Limb (tissue), 2 donors: ENCODE data around the gene POU2AF1.
"Not testable (repeated sequence)": the region's sequence is repeated elsewhere in the genome, so short reads cannot be mapped to it uniquely, and the experiment has no call there.

Experiments used
- DNase-seq, 2 donors: peaks; one replicate each; pipeline ENCODE4 v3.0.0-alpha.2; 2016; ENCODE audit errors: extremely low spot score in 2 of 2

The POU2AF1 gene

GRCh38 chr11:111409915-111410314 lies 30.8 kb upstream of the POU2AF1 start:
- DNase-seq: no peak

GRCh38 chr11:111408789-111409727 lies 30.0 kb upstream of the POU2AF1 start:
- no peak for DNase-seq

GRCh38 chr11:111407652-111408051 lies 28.6 kb upstream of the POU2AF1 start:
- DNase-seq: no peak

GRCh38 chr11:111406589-111406988 lies 27.5 kb upstream of the POU2AF1 start:
- no peak for DNase-seq

- DNase-seq: no peak
These were observed 27.0 kb upstream of the POU2AF1 start for GRCh38 chr11:111406091-111406490.

DNA sequence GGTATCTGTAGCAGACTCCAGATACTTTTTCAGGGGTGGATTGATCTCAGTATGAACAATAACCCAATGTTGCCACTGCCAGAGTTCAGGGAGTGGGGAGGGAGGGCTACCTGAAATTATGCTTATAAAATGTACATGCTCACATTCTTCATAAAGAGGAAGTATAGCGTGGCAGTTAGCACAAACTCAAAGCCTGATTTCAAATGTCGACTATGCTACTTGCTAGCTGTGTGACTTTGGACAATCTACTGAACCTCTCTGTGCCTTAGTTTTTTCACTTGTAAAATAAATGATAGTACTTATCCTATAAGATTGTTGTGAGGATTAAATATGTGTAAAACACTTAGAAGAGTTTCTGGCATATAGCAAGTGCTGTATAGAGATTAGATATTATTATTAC lies 26.5 kb upstream of the POU2AF1 start:
- no peak for DNase-seq

GRCh38 chr11:111403051-111403726 lies 24.1 kb upstream of the POU2AF1 start:
- no peak for DNase-seq

DNA sequence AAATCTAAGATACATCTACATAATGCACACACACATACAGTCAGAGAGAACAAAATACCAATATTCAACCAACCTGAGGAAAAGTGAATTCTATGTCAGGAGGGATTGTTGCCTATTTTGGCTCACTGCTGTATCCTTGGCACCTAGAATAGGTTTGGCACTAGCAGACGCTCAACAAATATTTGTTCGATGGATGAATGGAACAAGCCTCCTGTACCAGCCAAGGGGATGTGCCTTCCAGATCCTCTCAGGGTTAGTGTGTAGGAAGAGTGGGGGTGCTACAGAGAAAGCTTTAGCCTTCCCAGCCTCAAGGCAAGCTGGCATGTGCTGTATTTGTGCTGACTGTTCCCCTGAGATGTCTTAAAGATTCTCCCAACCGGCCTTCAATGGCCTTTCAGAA lies 23.3 kb upstream of the POU2AF1 start:
- DNase-seq: no peak

DNA sequence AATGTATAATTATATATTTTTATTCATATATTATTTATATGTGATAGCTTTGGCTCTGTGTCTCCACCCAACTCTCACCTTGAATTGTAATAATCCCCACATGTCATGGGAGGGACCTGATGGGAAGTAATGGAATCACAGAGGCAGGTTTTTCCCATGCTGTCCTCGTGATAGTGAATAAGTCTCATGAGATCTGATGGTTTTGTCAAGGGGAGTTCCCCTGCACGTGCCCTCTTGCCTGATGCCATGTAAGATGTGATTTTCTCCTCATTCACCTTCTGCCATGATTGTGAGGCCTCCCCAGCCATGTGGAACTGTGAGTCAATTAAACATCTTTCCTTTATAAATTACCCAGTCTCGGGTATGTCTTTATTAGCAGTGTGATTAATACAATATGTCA lies 22.9 kb upstream of the POU2AF1 start:
- not testable (repeated sequence) for DNase-seq

DNA sequence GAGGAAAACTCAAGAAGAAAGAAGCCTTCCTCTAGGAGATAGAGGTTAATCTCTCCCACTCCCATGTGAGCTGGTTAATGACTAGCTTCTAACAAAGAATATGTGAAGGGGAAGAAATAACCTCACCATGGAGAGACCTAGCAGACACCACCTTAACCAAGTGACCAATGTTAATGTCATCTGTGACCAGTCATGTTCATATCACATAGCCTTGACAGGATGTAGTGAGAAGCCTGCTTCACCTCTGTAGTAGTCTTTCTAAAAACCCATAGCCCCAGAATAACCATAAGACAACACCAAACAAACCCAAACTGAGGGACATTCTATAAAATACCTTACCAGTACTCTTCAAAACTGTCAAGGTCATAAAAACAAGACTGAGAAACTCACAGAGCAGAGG lies 21.5 kb upstream of the POU2AF1 start:
- no peak for DNase-seq

- no peak for DNase-seq
These were observed 20.3 kb upstream of the POU2AF1 start for GRCh38 chr11:111399187-111400031.

DNA sequence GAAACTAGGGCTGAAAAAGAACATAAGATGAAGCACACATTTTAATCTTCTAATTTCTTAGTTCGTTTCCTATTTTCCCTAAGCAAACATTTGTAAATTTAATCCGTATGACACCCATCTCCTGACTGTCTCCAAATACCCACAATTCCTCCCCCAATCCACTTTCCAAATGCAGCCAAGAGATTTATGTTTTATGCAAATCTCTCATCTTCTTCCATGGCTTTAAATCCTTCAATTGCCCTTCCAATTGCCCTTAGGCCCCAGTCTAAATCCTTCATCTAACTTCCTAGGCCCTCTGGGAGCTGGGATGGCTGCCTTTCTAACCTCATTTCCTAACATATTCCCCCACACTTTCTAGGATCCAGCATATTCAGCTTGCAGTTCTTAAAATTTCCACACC lies 18.0 kb upstream of the POU2AF1 start:
- no peak for DNase-seq

- no peak for DNase-seq
These were observed 16.7 kb upstream of the POU2AF1 start for GRCh38 chr11:111395749-111396148.

DNA sequence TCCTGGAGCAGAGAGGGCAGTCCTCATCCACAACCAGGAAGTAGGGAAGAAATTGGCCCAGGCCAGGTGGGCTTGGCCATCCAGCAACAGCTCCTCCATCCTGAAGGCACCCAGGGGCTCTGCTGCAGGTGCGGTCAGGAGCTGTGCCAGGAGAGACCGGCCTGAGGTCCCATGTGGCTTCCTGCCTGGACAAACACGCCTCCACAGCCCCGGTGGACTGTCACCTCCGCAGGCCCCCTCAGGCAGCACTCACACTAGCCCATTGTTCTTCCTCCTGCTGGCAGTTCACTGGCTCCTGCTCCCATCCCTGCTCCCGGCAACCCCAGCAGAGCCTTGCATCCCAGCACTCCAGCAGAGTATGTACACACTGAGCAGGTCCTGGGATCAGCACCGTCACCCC lies 16.0 kb upstream of the POU2AF1 start:
- no peak for DNase-seq

DNA sequence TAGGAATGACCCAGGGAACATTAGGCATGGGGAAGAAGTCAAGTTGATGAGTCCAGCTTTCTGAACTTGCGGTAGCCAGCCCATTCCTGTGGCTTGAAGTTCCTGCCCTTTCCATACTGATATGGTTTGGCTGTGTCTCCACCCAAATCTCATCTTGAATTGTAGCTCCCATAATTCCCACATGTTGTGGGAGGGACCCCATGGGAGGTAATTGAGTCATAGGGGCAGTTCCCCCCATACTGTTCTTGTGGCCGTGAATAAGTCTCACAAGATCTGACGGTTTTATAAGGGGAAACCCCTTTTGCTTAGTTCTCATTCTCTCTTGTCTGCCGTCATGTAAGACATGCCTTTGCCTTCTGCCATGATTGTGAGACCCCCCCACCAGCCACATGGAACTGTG lies 15.1 kb upstream of the POU2AF1 start:
- not testable (repeated sequence) for DNase-seq

- DNase-seq: no peak
These were observed 14.5 kb upstream of the POU2AF1 start for GRCh38 chr11:111393585-111393984.

DNA sequence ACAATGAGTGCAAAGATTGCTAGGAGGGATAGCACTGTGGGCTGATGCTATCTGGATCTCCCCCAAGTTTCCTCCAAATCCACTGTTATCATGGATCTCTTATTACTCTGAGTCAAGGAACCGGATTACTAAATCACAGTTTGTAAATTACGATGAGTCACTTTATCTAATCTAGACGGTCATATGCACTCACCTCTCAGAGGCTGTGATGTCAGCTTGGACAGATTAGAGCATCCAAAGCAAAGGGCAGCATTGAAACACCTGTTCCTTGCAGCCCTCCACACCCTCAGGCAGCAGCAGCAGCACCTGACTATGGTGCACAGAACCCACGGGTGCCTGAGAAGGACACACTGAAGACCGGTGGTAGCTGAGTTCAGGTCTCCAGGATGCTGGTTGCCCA lies 14.0 kb upstream of the POU2AF1 start:
- DNase-seq: no peak

DNA sequence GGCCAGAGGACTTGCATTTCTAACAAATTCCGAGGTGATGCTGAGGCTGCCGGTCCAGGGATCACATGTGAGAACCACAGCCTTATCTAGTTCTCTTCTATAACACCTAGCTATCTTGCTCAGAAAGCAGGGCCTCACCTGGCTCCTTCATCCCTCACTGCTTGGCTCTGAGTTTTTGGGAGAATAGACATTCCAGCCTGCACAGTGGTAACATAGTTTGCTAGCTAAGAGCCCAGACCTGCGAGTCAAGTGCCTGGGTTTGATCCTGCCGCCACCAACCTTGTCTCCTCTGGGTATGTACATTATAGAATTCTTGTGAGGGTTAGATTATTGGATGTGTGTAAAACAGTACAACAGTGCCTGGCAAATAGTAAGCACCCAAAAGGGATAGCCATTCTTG lies 13.5 kb upstream of the POU2AF1 start:
- DNase-seq: no peak

DNA sequence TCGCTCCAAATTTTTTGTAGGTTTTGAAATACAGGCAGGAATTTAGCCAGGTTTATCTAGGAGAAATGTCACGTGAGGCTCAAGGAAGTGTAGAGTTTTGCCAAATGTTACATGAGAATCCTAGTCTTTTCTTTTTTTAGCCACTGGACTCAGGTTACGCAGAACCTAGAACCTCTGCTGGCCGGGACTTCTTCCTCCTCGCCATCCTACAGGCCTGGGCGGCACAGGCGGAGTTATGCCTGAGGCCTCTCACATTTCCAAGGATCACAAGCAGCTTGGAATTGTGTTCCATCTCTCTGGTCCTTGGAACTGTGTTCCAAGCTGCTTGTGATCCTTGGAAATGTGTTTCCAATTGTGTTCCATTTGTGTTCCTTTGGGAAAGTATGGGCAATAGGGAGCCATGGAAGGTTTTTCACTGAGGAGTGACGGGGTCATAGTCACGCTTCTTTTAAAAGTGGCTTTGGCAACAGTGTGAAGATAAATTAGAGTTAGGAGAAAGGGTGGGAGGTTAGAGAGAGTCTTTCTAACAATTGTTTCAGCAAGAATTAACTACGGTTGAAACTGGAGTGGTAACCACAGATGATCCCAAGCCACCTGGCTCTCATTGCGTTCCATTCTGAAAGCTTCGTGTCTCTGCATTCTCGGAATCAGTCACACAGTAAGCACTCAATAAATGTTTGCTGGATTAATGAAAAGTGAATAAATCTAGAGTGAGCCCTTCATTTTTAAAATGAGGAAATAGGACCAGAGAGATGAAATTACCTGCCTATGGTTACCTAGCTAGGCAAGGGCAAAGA lies 12.5 kb upstream of the POU2AF1 start:
- DNase-seq: no peak

- DNase-seq: no peak
These were observed 9.8 kb upstream of the POU2AF1 start for GRCh38 chr11:111388842-111389241.

DNA sequence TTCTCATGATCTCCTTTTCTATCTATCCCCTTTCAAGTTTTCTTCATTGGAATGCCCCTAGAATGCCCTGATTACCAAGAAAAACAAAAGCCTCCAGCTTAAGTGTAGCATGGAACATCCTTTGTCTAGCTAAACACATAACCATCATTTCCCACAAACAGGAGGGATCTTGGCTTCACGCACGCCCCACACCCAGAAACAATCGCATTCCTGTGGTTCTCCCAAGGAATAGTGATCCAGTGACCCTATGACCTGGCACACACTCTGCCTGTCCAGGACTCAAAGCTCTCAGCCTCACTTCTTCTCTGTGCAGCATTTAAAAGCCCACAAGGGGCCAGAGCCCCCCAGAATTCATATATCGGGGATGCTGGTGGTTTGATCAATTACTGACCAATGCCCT lies 9.3 kb upstream of the POU2AF1 start:
- DNase-seq: no peak
